NCI-H82 treated with DMSO at 0.1 percent for 48 hours (cell line): ENCODE data around the gene VTI1A.

Source experiments
- DNase-seq: peaks from one replicate; lab custom pipeline; 2025; ENCODE audit not compliant: unreplicated experiment; lab: John Stamatoyannopoulos, UW

The VTI1A gene

DNA sequence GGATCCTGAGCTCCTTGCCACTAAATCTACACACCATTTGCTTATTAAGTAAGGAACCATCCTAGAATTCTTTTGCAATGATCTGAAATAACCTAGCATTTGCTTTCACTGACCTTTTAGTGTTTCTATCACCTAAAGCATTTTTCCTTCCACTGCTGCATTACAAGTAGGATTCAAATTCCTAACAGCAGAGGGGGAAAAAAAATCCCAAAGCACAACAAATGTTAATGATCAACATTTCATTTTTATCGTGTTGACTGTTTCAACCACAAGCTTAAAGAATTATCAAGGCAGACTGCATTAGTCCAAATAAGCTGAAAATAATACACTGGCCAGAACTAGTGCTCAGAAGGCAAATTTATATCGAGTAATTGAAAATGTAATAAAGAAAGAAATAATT, 328.4 kb downstream of the VTI1A start:
- no peak for DNase-seq

DNA sequence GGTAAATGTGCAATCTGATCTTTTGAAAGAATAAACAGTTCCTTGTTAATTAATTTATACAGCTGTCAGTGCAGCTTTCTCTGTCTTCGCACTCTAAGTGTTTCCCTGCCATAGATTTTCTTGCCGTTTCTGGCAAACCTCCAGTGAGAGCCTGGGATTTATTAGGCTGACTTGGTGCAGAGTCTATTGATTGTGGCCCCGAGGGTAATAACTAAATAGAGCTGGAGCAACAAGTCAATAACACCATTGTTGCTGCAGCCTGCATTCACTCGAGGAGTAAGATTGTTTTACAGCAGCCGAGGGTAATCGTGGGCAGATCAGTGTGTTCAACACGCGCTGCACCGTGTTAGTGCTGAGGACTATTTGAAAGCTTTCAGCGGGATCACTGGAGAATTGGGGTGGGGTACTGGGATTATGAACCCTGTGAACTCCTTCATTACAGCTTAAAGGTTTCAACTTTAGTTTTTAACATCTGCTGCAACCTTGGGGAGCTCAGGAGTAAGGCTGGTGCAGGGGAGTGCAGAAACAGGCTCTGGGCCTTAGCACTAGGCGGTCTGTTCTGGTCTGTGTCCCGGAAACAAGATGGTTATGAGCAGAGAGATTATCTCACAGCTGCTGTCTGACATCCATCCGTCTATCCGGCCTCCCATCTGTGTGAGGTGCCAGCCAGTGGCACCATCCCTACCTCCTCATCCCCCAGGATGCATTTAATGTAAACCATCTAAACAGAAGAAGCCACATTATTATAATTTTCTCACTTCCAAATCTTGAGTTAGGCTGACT, 329.1 kb downstream of the VTI1A start:
- DNase-seq = peak; percentile 77

DNA sequence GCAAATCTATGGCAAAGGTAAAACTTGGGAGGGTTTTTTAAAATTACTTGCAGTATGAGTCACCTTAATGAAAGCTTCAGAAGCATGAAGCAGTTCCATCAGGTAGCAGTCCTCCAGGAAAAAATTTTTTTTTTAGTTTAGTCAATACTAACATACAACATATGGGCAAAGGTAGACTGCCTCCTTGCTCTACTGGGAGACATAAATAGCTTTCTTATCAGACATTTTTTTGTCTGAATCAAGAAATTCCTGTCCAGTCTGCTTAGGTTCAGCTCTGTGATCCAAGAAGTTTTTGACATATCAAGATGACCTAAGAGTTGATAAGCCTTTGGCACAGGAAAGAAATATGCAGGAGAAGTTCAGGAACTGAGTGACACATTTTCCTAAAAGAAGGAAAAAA, 331.6 kb downstream of the VTI1A start:
- DNase-seq = no peak

DNA sequence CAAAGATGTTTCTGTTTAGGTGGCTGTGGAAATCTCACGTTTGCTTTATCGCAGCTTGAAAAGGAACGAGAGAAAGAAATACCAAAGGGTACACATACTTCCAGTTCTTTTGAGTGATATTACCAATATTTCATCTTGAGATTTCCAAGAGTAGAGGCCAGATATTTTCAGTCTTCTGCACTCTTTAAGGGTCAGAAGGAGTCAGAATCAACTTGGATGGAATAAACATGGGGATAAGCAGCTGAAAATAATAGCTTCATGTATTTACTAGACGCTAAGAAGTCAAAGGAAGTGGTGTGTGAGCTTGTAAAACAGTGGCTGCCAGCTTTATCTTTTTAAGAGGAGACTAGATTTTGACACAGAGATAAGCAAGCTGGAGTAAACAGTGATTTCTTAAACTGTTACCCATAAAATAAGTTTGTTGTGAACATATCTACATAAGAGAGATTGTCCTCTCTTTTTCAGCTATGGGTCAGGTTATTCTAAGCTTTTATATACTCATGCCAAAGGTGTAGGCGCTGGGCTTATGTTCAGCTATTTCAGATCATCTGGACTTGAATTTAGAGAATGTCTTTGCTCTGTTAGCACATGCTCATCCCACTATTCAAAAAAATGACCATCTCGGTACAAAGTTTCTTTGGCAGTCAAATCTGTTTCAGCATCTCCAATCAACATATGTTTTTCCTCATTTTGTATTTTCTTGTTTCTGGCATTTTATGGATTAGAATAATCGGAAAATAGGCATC, 332.2 kb downstream of the VTI1A start:
- DNase-seq = no peak

DNA sequence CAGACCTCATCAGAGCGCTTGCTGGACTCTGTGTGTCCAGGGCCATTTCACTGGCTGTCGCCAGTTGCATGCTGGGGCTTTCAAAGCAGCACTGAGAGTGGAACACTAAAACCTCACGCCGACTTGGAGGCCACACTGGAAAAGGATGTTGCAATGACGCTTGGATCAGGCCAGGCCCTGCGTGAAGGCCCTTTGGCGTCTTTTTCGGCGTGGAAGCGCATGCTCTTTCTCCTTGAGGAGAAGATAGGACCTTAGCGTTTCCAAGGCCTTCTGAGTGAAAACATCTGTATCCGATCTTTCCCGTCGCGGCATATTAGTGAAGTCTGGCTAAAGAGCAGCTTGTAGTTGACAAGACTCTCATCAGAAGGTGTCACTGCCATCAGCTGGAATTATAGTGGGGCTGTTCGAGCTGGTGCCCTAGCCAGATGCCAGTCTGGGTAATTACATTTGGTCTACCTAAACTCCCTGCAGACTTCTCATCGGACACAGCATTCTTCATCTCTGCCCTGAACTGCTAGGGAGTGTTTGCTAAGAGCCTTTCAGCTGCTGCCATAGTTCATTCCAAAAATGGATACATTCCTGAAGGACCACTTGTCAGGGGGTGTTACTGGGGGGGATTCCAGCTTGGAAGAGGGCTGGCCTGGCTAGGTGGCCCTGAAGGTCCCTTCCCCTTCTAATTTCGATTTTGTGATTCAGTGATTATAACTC, 335.3 kb downstream of the VTI1A start:
- DNase-seq = no peak

DNA sequence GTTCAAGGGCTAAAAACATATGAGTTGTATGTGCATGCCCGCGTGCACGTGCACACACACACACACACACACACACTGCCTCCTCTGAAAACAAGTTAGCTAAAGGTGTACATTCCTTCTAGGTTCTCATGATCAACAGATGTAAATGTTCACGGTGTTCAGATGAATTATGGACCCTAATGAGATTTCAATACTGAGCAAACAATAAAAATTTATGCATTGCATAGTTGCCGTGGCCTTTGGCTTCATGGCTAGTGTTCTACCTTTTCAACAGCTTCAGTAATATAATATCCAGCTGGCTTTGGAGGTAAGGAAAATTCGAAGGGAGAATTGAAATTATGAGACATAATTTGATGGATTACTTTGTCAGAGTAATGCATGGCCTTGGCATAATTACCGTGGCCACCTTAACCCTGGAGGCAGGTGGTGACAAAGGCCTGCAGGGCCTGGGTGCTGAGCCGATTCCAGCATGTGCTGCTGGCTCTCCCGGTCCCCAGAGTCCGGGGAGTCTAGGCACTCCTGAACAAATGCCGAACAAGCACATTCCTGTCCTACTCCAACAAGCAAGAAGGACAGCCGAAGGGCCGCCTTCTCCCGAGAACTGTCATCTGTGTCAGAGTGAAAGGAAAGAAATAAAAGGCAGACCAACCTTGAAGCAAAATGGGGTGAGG, 336.5 kb downstream of the VTI1A start:
- DNase-seq = no peak

DNA sequence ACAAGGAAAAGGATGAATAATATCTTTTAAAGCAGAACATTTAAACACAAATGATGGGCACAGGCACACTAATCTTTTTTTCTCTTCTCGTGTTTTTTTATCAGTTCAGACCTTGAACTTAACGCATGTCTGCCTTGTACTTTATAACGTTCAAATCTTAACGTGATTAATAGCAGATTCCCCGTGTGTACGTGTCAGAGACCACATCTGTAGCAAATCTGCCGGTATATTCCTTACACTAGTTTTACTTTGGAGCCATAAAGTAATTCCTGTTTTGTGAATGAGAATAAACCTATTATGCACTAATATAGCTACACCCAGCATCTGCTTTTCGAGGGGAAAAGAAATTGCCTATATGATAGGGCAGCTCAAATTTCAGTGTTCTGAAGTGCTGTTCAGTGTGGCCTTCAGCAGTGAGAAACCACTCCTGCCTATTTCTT, 337.0 kb downstream of the VTI1A start:
- DNase-seq = no peak

DNA sequence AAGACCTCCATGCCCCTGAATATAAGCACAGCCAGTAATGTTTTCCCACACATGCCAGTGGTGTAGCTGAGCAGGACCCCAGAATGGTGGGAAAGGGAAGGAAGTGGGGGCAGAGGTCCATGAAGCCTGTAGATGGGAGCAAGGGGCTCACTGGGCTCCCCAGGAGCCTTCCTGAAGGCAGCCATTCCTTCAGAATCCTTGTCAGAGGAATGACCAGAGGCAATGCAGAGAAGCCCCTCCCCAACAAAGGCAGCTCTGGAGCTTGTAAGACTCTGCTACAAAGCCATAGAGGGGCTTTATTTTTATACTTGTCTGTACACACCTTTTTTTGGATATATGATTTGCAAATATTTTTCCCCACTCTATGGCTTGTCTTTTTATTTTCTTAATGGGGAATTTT, 338.1 kb downstream of the VTI1A start:
- DNase-seq = no peak

DNA sequence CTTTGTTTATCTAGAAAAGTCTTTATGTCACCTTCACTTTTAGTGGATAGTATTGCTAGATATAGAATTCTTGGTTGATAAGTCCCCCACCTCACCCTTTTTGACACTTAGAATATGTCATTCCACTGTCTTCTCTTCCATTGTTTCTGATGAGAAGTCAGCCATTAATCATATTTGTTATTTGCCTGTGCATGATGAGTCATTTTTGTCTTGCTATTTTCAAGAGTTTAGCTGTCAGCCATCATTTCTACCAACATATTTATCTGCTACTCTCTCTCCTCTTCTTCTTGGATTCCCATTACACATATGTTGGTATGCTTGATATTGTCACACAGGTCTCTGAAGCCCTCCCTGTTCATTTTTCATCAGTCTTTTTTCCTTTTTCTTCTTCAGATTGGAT, 342.2 kb downstream of the VTI1A start:
- DNase-seq = no peak

DNA sequence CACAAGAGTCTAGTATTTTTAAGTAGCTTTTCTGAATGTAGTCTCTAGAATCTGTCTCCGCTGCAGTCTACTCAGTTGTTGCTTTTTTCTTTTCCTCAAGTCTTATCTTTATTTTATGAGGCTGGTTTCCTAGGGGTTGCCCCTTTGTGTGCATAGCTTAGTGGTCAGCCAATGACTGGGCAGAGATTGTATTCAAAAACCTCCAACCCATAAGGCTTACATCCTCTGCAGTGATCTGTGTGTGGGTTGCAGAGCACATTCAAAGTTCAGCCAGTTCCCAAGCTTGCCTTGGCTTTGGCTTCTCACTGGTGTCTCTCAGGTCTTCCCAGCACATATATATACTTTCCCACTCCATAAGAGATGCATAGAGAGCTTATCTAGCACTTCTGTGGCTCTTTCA, 343.0 kb downstream of the VTI1A start:
- no peak for DNase-seq

DNA sequence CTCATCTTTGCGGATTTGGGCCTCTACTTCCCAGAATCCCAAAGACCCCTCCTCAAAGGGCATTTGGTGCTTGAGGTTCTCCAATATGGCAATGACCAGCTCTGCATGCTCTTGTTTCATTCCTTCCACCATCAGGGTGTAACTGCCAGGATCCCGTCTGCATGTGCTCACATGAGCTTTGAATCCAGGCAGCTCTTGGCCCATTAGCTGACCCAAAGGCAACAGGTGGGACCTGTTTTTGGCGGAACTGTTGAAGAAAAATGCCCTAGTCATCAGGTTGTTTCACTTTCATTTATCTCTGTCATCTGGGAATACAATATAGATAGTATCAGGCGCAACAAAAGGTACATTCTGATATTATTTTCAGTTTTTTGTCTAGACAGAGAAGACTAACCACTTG, 343.9 kb downstream of the VTI1A start:
- DNase-seq = no peak

DNA sequence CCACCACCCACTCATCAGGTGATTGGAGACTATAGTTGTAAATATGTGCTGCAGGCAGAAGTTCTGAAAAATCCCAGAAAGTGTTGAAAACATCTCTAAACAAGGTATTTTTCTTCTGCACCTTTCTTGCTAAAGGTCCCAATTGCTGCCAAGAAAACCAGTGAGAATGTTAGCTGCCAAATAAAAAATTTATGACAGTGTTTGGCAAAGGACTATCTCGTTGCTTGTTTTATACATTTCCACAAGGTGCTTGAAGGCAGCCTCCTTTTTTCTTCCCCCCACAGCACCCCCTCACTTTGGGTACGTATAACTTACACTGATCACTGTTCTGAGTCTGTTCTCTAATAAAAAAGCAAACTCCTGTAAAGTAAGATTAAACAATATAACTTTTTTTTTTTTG, 344.4 kb downstream of the VTI1A start:
- no peak for DNase-seq

DNA sequence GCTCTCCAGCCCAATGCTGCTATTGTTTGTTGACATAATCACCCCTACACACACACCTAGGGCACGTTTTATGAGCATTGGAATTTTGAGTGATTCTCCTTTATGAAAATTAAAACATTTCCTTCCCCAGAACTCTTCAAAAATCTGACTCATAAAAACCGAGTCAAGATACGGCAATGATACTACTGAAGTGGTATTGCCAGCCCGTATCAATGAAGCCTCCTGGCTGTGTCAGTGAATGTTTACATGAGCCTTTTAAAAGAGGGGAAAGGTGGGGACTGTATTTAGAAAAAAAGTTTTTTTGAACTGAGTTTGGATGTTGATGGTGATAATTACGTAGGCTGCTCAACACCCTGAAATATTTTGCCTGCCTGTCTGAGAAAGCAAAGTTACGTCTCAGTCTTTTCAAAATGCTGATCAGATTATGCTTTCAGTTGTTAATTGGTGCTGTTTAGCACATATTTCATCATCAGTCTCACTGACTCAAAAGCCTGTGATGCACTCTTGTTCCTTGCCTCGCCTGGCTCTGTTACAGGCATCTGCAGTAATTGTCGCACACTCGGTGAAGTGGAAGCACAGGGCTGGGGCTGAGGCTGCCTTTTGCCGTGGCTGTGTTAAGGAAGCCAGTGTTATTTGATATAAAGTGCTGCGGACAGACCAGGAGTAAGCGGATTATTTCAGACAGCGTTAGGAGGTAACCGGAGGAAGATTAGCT, 345.6 kb downstream of the VTI1A start:
- peak; percentile 88 for DNase-seq

DNA sequence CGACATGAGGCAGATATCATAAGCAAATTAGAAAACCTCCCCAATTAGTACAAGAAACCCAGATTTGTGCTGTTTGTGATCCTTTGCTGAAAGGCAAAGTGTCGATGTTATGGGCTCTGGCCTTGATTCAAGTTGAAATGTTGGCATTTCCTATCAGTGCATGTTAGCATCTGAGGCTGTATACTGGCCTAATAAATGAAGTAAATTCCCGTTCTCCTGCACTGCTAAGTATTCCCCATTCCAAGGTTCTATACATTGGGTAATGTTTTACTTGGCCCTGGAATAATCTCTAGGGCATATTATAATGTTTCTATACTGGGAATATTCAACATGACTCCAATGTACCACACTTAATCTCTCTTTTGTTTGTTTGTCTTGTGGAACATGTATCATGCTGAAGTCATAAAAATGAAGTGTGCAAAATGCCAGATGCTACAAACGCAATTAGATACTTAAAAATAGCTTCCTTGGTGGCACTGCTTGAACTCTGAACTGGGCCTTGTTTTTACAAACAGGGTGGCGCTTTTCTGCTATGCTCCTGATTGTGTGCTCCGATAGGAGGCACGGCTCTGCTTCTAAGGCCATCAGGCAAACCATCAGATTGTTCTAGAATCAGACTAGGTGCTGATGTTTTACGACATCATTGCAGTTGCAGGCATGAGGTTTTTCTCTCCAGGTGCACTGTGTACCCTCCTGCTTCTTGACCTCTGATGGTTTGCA, 346.3 kb downstream of the VTI1A start:
- no peak for DNase-seq

DNA sequence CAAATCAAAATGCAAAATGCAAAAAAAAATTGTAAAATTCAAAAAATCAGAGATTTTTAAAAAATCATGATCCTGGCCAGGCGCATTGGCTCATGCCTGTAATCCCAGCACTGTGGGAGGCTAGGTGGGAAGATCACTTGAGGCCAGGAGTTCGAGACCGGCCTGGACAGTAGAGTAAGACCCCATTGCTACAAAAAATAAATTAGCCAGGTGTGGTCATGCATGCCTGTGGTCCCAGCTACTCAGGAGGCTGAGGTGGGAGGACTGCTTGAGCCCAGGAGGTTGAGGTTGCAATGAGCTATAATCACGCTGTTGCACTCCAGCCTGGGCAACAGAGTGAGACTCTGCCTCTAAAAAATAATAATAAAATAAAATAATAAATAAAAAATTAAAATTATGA, 347.2 kb downstream of the VTI1A start:
- DNase-seq = no peak

DNA sequence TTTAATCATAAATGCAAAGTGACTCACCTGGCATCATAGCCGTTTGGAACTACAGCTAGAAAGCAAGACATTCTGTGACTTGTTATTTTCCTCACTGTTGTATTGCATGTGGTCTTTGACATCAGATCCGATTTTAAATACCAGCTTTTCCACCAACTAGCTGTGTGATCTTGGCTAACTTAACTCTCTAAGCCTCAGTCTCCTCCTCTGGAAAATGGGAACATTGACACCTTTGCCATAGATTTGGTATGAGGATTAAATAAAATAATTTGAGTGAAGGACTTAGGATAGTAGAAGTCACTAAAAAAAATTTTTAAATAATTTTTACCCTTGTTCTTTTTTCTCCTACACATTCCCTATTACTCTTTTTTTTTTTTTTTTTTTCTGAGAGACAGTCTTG, 348.1 kb downstream of the VTI1A start:
- no peak for DNase-seq

DNA sequence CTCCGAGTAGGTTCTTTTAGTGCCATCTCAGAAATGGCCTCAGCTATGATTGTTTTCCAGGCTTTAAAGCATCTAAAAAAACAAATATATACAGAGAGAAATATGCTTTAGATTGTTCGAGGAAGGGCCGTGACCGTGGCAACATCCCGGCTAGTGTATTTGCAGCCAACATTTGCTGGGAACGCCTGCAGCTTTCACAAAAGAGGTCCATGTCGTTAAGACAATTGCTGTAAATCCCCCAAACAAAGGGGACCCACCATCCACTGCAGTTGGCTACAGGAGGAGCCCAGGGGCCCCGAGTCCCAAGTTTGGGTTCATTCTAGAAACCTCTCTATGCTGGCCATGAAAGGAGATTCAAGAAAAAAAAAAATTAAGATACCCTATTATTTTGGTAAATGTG, 350.2 kb downstream of the VTI1A start:
- DNase-seq = no peak

DNA sequence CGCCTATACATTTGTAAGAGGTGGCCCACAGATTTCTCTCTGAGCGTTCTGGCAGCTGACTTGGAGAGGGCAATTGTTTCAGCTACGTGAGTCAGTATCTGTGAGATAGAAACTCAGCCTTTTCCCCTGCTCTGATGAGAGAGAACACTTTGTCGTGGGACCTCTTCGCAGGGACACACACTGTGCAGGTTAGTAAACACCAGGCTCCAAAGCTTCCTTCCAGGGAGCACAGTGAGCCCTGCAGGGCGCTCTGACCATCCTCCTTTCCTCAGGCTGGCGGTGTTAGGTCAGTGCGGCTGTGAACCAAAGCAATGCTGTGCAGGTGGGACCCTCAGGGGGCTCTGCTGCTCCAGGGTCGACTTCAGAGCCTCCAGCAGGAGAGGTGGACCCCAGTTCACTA, 350.8 kb downstream of the VTI1A start:
- DNase-seq = no peak

DNA sequence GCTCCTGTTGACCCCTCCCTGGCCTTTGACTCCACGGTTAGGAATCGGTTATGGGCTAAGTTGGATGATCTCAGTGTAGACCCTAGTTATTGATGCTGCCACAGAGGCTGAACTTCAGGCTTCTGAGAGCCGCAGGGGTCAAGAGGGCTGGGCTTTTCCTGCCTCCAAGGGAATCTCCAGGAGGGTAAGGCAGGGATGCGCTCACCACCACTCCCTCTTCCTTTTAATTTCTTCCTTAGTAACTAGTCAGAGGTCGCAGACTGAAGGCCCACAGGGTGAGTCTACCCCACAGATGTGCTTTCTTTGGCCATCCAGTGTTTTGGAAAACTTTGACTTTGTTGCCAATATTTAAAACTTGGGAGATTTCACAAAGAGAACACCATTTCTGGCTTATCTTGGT, 352.0 kb downstream of the VTI1A start:
- DNase-seq = no peak
